GM21447 (cell line): ENCODE data around the gene PCBP3.
"Not testable (repeated sequence)": the region's sequence is repeated elsewhere in the genome, so short reads cannot be mapped to it uniquely, and the experiment has no call there.

Experiments
- ATAC-seq: cut with Tn5 transposase; IDR thresholded peaks from one replicate; pipeline ENCODE4 v1.9.1; 2021; ENCODE audit not compliant: unreplicated experiment

Gene PCBP3

GRCh38 chr21:45802956-45803617, 159.6 kb downstream of the PCBP3 start:
- no peak for ATAC-seq

GRCh38 chr21:45803618-45804340, 160.3 kb downstream of the PCBP3 start:
- ATAC-seq, result no peak

GRCh38 chr21:45804809-45805313, 161.3 kb downstream of the PCBP3 start:
- ATAC-seq, result no peak

GRCh38 chr21:45805321-45805720, 161.8 kb downstream of the PCBP3 start:
- no peak for ATAC-seq

GRCh38 chr21:45806042-45806441, 162.5 kb downstream of the PCBP3 start:
- no peak for ATAC-seq

GRCh38 chr21:45808663-45809062, 165.1 kb downstream of the PCBP3 start:
- ATAC-seq, result not testable (repeated sequence)

GRCh38 chr21:45809421-45809820, 165.9 kb downstream of the PCBP3 start:
- no peak for ATAC-seq

- no peak for ATAC-seq
Observed at GRCh38 chr21:45811136-45811535, 167.6 kb downstream of the PCBP3 start.

- ATAC-seq, result not testable (repeated sequence)
Observed at GRCh38 chr21:45814210-45814940, 170.8 kb downstream of the PCBP3 start.

- not testable (repeated sequence) for ATAC-seq
Observed at GRCh38 chr21:45815781-45816180, 172.3 kb downstream of the PCBP3 start.

GRCh38 chr21:45816794-45817193, 173.3 kb downstream of the PCBP3 start:
- no peak for ATAC-seq

GRCh38 chr21:45817345-45817744, 173.8 kb downstream of the PCBP3 start:
- no peak for ATAC-seq

GRCh38 chr21:45818276-45818903, 174.9 kb downstream of the PCBP3 start:
- ATAC-seq, result no peak

GRCh38 chr21:45818904-45819285, 175.4 kb downstream of the PCBP3 start:
- ATAC-seq, result no peak

GRCh38 chr21:45819478-45820170, 176.1 kb downstream of the PCBP3 start:
- ATAC-seq, result no peak

GRCh38 chr21:45820171-45821091, 176.9 kb downstream of the PCBP3 start:
- no peak for ATAC-seq

- no peak for ATAC-seq
Observed at GRCh38 chr21:45821315-45821962, 177.9 kb downstream of the PCBP3 start.

GRCh38 chr21:45821998-45822397, 178.5 kb downstream of the PCBP3 start:
- no peak for ATAC-seq

- no peak for ATAC-seq
Observed at GRCh38 chr21:45822429-45823099, 179.0 kb downstream of the PCBP3 start.
